ENCODE results near the gene OPN4. TPM values are rescaled to one million over a fixed set of nuclear protein-coding genes. Genes with fewer than 3 reads are reported as not detected.

OPN4 gene
- total RNA-seq, 1 experiment from 2014 or later = not detected

GRCh38 chr10:86648704-86649427 is 5.5 kb upstream of the OPN4 start:
- H3K4me2 ChIP-seq (ENCODE audit: low read length) = peak overlapping the region; percentile 59; the same call in 1 of the 2 replicates
- ChIA-PET POLR2A (ENCODE audit: unreplicated experiment) (interaction anchor here (0.6 kb wide), 1 partner anchor 108 kb away, joined by 3 read pairs; the partner anchor contains the start of gene BMPR1A), CTCF (no interaction called here)

GRCh38 chr10:86649471-86650150 is 4.7 kb upstream of the OPN4 start:
- Histone ChIP-seq H3K36me3 (ENCODE audit: low read depth, low read length) (no peaks in the 10 kb centered on the region), H3K4me2 (ENCODE audit: low read length) (peak overlapping the region; percentile 59; the same call in 1 of the 2 replicates), H3K79me2 (ENCODE audit: low read length) (no peaks in the 10 kb centered on the region), H3F3A (ENCODE audit: low read length, unreplicated experiment) (no peaks in the 10 kb centered on the region), H3K4me3 (ENCODE audit: low read length) (no peak overlapping the region), H4K20me1 (ENCODE audit: low read length) (no peaks in the 10 kb centered on the region), H3K27me3 (ENCODE audit: low read length) (no peaks in the 10 kb centered on the region), H3K4me1 (ENCODE audit: insufficient read depth, low read length) (peaks cover 32% of the 10 kb centered on the region), H2AFZ (ENCODE audit: low read length) (no peak overlapping the region), H3K9me2 (replicated peaks; ENCODE audit: low read length) (no peaks in the 10 kb centered on the region), H3K9me3 (ENCODE audit: low read length) (no peaks in the 10 kb centered on the region), H3K9ac (ENCODE audit: low read length) (no peak overlapping the region), H3K27ac (ENCODE audit: low read length) (no peak overlapping the region)
- CTCF ChIA-PET = no interaction called here
- intact Hi-C loops (cut with micrococcal nuclease) = loop anchor here (5.0 kb wide), 2 partner anchors 33 to 127 kb away; partner anchors contain the start of gene WAPL
- BruUV-seq (replicated peaks) = no TSS peak
- no peak for ATAC-seq
- POLR2A ChIA-PET (ENCODE audit: unreplicated experiment) = no interaction called here
- TF ChIP-seq CTCF (conservative IDR thresholded peaks at IDR 0.05; ENCODE audit: low read depth, low read length) = no peak
- no peak for DNase-seq

More at GRCh38 chr10:86648704-86649427, 5.5 kb upstream of the OPN4 start:
- DNase-seq = peak; percentile 92
- intact Hi-C loops (cut with micrococcal nuclease) = loop anchor here (5.0 kb wide), 2 partner anchors 33 to 127 kb away; partner anchors contain the start of gene WAPL
- ATAC-seq = peak; percentile 92
- H3K27me3 ChIP-seq (ENCODE audit: low read length) = no peaks in the 10 kb centered on the region
- H3K9me3 ChIP-seq (ENCODE audit: low read length) = no peaks in the 10 kb centered on the region
- no peaks in the 10 kb centered on the region for H4K20me1 ChIP-seq (ENCODE audit: low read length)
- H3F3A ChIP-seq (ENCODE audit: low read length, unreplicated experiment) = no peaks in the 10 kb centered on the region
- no peak overlapping the region for H3K4me3 ChIP-seq (ENCODE audit: low read length)
- H3K27ac ChIP-seq (ENCODE audit: low read length) = peak overlapping the region; percentile 36; the same call in 1 of the 2 replicates
- no peaks in the 10 kb centered on the region for H3K9me2 ChIP-seq (replicated peaks; ENCODE audit: low read length)
- no peaks in the 10 kb centered on the region for H3K36me3 ChIP-seq (ENCODE audit: low read depth, low read length)
- TF ChIP-seq EZH2phosphoT487 (IDR thresholded peaks at IDR 0.05; ENCODE audit: borderline replicate concordance, low read length) (no peak), CTCF (conservative IDR thresholded peaks at IDR 0.05; ENCODE audit: low read depth, low read length) (no peak), EZH2 (IDR thresholded peaks at IDR 0.05; ENCODE audit: low read length, unreplicated experiment) (no peak)
- no peaks in the 10 kb centered on the region for H3K79me2 ChIP-seq (ENCODE audit: low read length)
- BruUV-seq (replicated peaks) = no TSS peak
- H3K9ac ChIP-seq (ENCODE audit: low read length) = no peak overlapping the region
- H2AFZ ChIP-seq (ENCODE audit: low read length) = no peak overlapping the region
- H3K4me1 ChIP-seq (ENCODE audit: insufficient read depth, low read length) = peaks cover 32% of the 10 kb centered on the region

GRCh38 chr10:86650151-86650550 is 4.2 kb upstream of the OPN4 start:
- intact Hi-C loops (cut with micrococcal nuclease) = no loop called here
- no peaks in the 10 kb centered on the region for H3F3A ChIP-seq (ENCODE audit: low read length, unreplicated experiment)
- TF ChIP-seq CTCF (conservative IDR thresholded peaks at IDR 0.05; ENCODE audit: low read depth, low read length) (no peak), EZH2 (IDR thresholded peaks at IDR 0.05; ENCODE audit: low read length, unreplicated experiment) (no peak), EZH2phosphoT487 (IDR thresholded peaks at IDR 0.05; ENCODE audit: borderline replicate concordance, low read length) (no peak)
- peaks cover 32% of the 10 kb centered on the region for H3K4me1 ChIP-seq (ENCODE audit: insufficient read depth, low read length)
- H4K20me1 ChIP-seq (ENCODE audit: low read length) = no peaks in the 10 kb centered on the region
- no peaks in the 10 kb centered on the region for H3K9me2 ChIP-seq (replicated peaks; ENCODE audit: low read length)
- no peak overlapping the region for H3K27ac ChIP-seq (ENCODE audit: low read length)
- DNase-seq (no peak), ATAC-seq (no peak)
- POLR2A ChIA-PET (ENCODE audit: unreplicated experiment) = no interaction called here
- no peak overlapping the region for H3K4me2 ChIP-seq (ENCODE audit: low read length)
- no peak overlapping the region for H3K4me3 ChIP-seq (ENCODE audit: low read length)
- no peaks in the 10 kb centered on the region for H3K36me3 ChIP-seq (ENCODE audit: low read depth, low read length)
- no peak overlapping the region for H2AFZ ChIP-seq (ENCODE audit: low read length)
- no peaks in the 10 kb centered on the region for H3K9me3 ChIP-seq (ENCODE audit: low read length)
- H3K79me2 ChIP-seq (ENCODE audit: low read length) = no peaks in the 10 kb centered on the region
- BruUV-seq (replicated peaks) = no TSS peak
- CTCF ChIA-PET = no interaction called here
- H3K9ac ChIP-seq (ENCODE audit: low read length) = no peak overlapping the region
- H3K27me3 ChIP-seq (ENCODE audit: low read length) = no peaks in the 10 kb centered on the region

Data from PC-3 (cell line).